IPS DF 19.7 (cell line): ENCODE results near the gene PCSK6.
"Not testable (repeated sequence)": the region's sequence is repeated elsewhere in the genome, so short reads cannot be mapped to it uniquely, and the experiment has no call there.

Source experiments
- DNase-seq: peaks from one replicate; pipeline ENCODE4 v3.0.0-alpha.2; 2013; ENCODE audit warnings: low read depth, low spot score

Gene PCSK6

GRCh38 chr15:101357885-101358284 lies 131.6 kb downstream of the PCSK6 start:
- no peak for DNase-seq

- no peak for DNase-seq
Measured at GRCh38 chr15:101357333-101357732, 132.2 kb downstream of the PCSK6 start.

GRCh38 chr15:101356512-101357172 lies 132.9 kb downstream of the PCSK6 start:
- DNase-seq, result not testable (repeated sequence)

GRCh38 chr15:101355678-101356464 lies 133.6 kb downstream of the PCSK6 start:
- DNase-seq, result no peak

- no peak for DNase-seq
Measured at GRCh38 chr15:101354891-101355623, 134.4 kb downstream of the PCSK6 start.

GRCh38 chr15:101353240-101353639 lies 136.3 kb downstream of the PCSK6 start:
- no peak for DNase-seq

GRCh38 chr15:101351736-101352135 lies 137.8 kb downstream of the PCSK6 start:
- DNase-seq, result no peak

- DNase-seq, result no peak
Measured at GRCh38 chr15:101349047-101349951, 140.2 kb downstream of the PCSK6 start.

- no peak for DNase-seq
Measured at GRCh38 chr15:101348643-101349042, 140.9 kb downstream of the PCSK6 start.

- no peak for DNase-seq
Measured at GRCh38 chr15:101348015-101348414, 141.5 kb downstream of the PCSK6 start.

- no peak for DNase-seq
Measured at GRCh38 chr15:101347454-101347853, 142.1 kb downstream of the PCSK6 start.

- DNase-seq, result no peak
Measured at GRCh38 chr15:101346928-101347327, 142.6 kb downstream of the PCSK6 start.

GRCh38 chr15:101342056-101342455 lies 147.5 kb downstream of the PCSK6 start:
- DNase-seq, result no peak

GRCh38 chr15:101338502-101339057 lies 150.9 kb downstream of the PCSK6 start:
- DNase-seq, result no peak

GRCh38 chr15:101337976-101338375 lies 151.5 kb downstream of the PCSK6 start:
- DNase-seq, result no peak

- not testable (repeated sequence) for DNase-seq
Measured at GRCh38 chr15:101333907-101334789, 155.4 kb downstream of the PCSK6 start.

GRCh38 chr15:101332061-101332467 lies 157.4 kb downstream of the PCSK6 start:
- no peak for DNase-seq

GRCh38 chr15:101329867-101330380 lies 159.6 kb downstream of the PCSK6 start:
- DNase-seq, result no peak

- no peak for DNase-seq
Measured at GRCh38 chr15:101329309-101329863, 160.1 kb downstream of the PCSK6 start.
